Keratinocyte (primary cell): ENCODE data around the gene C12orf42. TPM values are rescaled to one million over a fixed set of nuclear protein-coding genes. Genes with fewer than 3 reads are reported as not detected.

ENCODE experiments used
- DNase-seq: peaks from one replicate; pipeline ENCODE4 v3.0.0-alpha.2; 2011; ENCODE audit warnings: low read depth, missing footprints, low spot score
- FAIRE-seq: peaks from 2 replicates; lab custom pipeline; 2011; peaks lifted over from hg19 to GRCh38; lab: Jason Lieb, UNC
- H2AFZ ChIP-seq: 2 replicates; pipeline ENCODE4 v1.6.0; 2012; ENCODE audit warnings: low read length, control low read depth, inconsistent platforms; ENCODE audit not compliant: control insufficient read depth
- H3K27ac ChIP-seq: 2 replicates; pipeline ENCODE4 v1.5.1; 2011; ENCODE audit warnings: low read length; ENCODE audit not compliant: control insufficient read depth, insufficient read depth
- H3K27me3 ChIP-seq: 3 replicates; pipeline ENCODE4 v1.6.0; 2011; ENCODE audit warnings: low read length; ENCODE audit not compliant: control insufficient read depth, insufficient read depth; ENCODE audit errors: extremely low read depth
- H3K36me3 ChIP-seq, 2 experiments: 2 replicates in 1 of 2; 3 replicates in 1 of 2; pipeline ENCODE4 v1.5.1; 2011; ENCODE audit warnings: low read length in 2 of 2, mild to moderate bottlenecking in 1 of 2; ENCODE audit not compliant: control insufficient read depth in 2 of 2, insufficient read depth in 2 of 2; ENCODE audit errors: extremely low read depth in 1 of 2
- H3K4me1 ChIP-seq: 3 replicates; pipeline ENCODE4 v1.5.1; 2011; ENCODE audit warnings: low read length; ENCODE audit not compliant: control insufficient read depth, insufficient read depth; ENCODE audit errors: extremely low read depth
- H3K4me2 ChIP-seq: 3 replicates; pipeline ENCODE4 v1.6.0; 2011; ENCODE audit warnings: low read depth, low read length; ENCODE audit not compliant: control insufficient read depth, insufficient read depth; ENCODE audit errors: extremely low read depth
- H3K4me3 ChIP-seq, 3 experiments: fragments of 200-600 bp in 1 of 3; sonication (generic) in 1 of 3; 2 replicates in 2 of 3; 3 replicates in 1 of 3; pipeline ENCODE4 v1.5.1; 2011 to 2016; ENCODE audit warnings: low read length in 3 of 3, mild to moderate bottlenecking in 3 of 3, control low read depth in 2 of 3, inconsistent platforms in 1 of 3, low read depth in 1 of 3, mixed read lengths in 1 of 3, mixed run types in 1 of 3, moderate library complexity in 1 of 3; ENCODE audit not compliant: control insufficient read depth in 2 of 3, insufficient read depth in 2 of 3; ENCODE audit errors: extremely low read depth in 1 of 3
- H3K79me2 ChIP-seq: 2 replicates; pipeline ENCODE4 v1.6.0; 2012; ENCODE audit warnings: low read length; ENCODE audit not compliant: control insufficient read depth, insufficient read depth
- H3K9ac ChIP-seq: 3 replicates; pipeline ENCODE4 v1.6.0; 2011; ENCODE audit warnings: low read length; ENCODE audit not compliant: control insufficient read depth, insufficient read depth; ENCODE audit errors: extremely low read depth
- H3K9me1 ChIP-seq: 3 replicates; pipeline ENCODE4 v1.6.0; 2011; ENCODE audit warnings: low read length; ENCODE audit not compliant: control insufficient read depth, insufficient read depth; ENCODE audit errors: extremely low read depth
- H3K9me3 ChIP-seq: 2 replicates; pipeline ENCODE4 v1.5.1; 2012; ENCODE audit warnings: low read depth, low read length; ENCODE audit not compliant: control insufficient read depth
- H4K20me1 ChIP-seq: 3 replicates; pipeline ENCODE4 v1.6.0; 2011; ENCODE audit warnings: low read length; ENCODE audit not compliant: control insufficient read depth, insufficient read depth; ENCODE audit errors: extremely low read depth
- CTCF ChIP-seq, 3 experiments: IDR thresholded peaks in 1 of 3; conservative IDR thresholded peaks in 1 of 3; optimal IDR thresholded peaks in 1 of 3; 2 replicates in 2 of 3; 3 replicates in 1 of 3; pipeline versions ENCODE3 to v1.5.1; 2011; ENCODE audit warnings: low read length in 3 of 3, mild to moderate bottlenecking in 3 of 3, moderate library complexity in 2 of 3, control low read depth in 1 of 3, inconsistent platforms in 1 of 3; ENCODE audit not compliant: insufficient read depth in 2 of 3; ENCODE audit errors: extremely low read depth in 1 of 3
- EZH2 ChIP-seq: IDR thresholded peaks from one replicate; pipeline ENCODE4 v1.6.1; 2012; ENCODE audit warnings: inconsistent platforms, mild to moderate bottlenecking, low read length, moderate library complexity
- dilution Hi-C: fragments of 300-500 bp; cut with MboI; formaldehyde crosslinking; loops from one replicate; pipeline ENCODE4 v1.7.0; 2020; ENCODE audit warnings: low sequenced_read_pairs; ENCODE audit not compliant: extremely low pct_ligation_motif_present
- polyA plus RNA-seq, 5 experiments: library from polyadenylated mRNA; depleted of rRNA in 3 of 5; stranded (reverse) in 3 of 5; stranded (forward) in 1 of 5; unstranded in 1 of 5; fragments of >200 nt; gene quantifications; 1 replicate in 1 of 5; 2 replicates in 3 of 5; 3 replicates in 1 of 5; pipeline versions ENCODE4 v1.2.1 to v1.2.3, GENCODE V29; 2011 to 2012; ENCODE audit warnings: missing spikeins in 2 of 5, low read depth in 1 of 5, low replicate concordance in 1 of 5

The C12orf42 gene
- polyA plus RNA-seq, 1 donor (not counting 4 experiments of a cell fraction or from before 2014, with no cell fraction given), result 0.08 TPM

- H3K4me3 ChIP-seq, result no peak overlapping the region
- no peaks in the 10 kb centered on the region for H3K9me1 ChIP-seq
- H3K27me3 ChIP-seq, result no peaks in the 10 kb centered on the region
- no peak for FAIRE-seq
- no peak for DNase-seq
- no peak overlapping the region for H2AFZ ChIP-seq
- H3K79me2 ChIP-seq, result no peaks in the 10 kb centered on the region
- no peak overlapping the region for H3K27ac ChIP-seq
- H3K9ac ChIP-seq, result no peak overlapping the region
- dilution Hi-C loops, result no loop called here
- H3K9me3 ChIP-seq, result no peaks in the 10 kb centered on the region
- no peak overlapping the region for H3K4me2 ChIP-seq
- no peaks in the 10 kb centered on the region for H4K20me1 ChIP-seq
- H3K36me3 ChIP-seq, result no peaks in the 10 kb centered on the region
- no peak for TF ChIP-seq EZH2
- TF ChIP-seq CTCF (optimal IDR thresholded peaks at IDR 0.05 in 1 of 3, IDR thresholded peaks at IDR 0.05 in 1 of 3, conservative IDR thresholded peaks at IDR 0.05 in 1 of 3; ENCODE audit: extremely low read depth in 1 of 3, insufficient read depth in 2 of 3, low read length in 3 of 3), result no peak
- no peaks in the 10 kb centered on the region for H3K4me1 ChIP-seq
Observed at GRCh38 chr12:103387385-103387784, 108.4 kb downstream of the C12orf42 start.

- H3K27ac ChIP-seq, result no peak overlapping the region
- no peaks in the 10 kb centered on the region for H3K36me3 ChIP-seq
- H3K27me3 ChIP-seq, result no peaks in the 10 kb centered on the region
- DNase-seq, result no peak
- H4K20me1 ChIP-seq, result no peaks in the 10 kb centered on the region
- no peaks in the 10 kb centered on the region for H3K9me3 ChIP-seq
- H2AFZ ChIP-seq, result no peak overlapping the region
- no peak overlapping the region for H3K4me3 ChIP-seq
- TF ChIP-seq EZH2 (no peak), CTCF (optimal IDR thresholded peaks at IDR 0.05 in 1 of 3, IDR thresholded peaks at IDR 0.05 in 1 of 3, conservative IDR thresholded peaks at IDR 0.05 in 1 of 3; ENCODE audit: extremely low read depth in 1 of 3, insufficient read depth in 2 of 3, low read length in 3 of 3) (no peak)
- no peaks in the 10 kb centered on the region for H3K79me2 ChIP-seq
- no peaks in the 10 kb centered on the region for H3K9me1 ChIP-seq
- H3K4me1 ChIP-seq, result no peaks in the 10 kb centered on the region
- FAIRE-seq, result no peak
- no peak overlapping the region for H3K9ac ChIP-seq
- dilution Hi-C loops, result no loop called here
- no peak overlapping the region for H3K4me2 ChIP-seq
Observed at GRCh38 chr12:103386451-103386850, 109.3 kb downstream of the C12orf42 start.
